Measurements from ENCODE around the gene CKLF. TPM values are rescaled to one million over a fixed set of nuclear protein-coding genes. Genes with fewer than 3 reads are reported as not detected.

Gene CKLF
- total RNA-seq, 1 experiment from 2014 or later = 57.8 TPM

GRCh38 chr16:66560107-66560506 lies 7.7 kb downstream of the CKLF start:
- Mint-ChIP-seq H3K9me3 (ENCODE audit: unreplicated experiment) (no peaks in the 10 kb centered on the region), H3K4me3 (ENCODE audit: unreplicated experiment) (no peak overlapping the region), H3K27me3 (ENCODE audit: insufficient read depth, unreplicated experiment) (no peaks in the 10 kb centered on the region), H3K4me1 (ENCODE audit: insufficient read depth, unreplicated experiment) (peaks cover 13% of the 10 kb centered on the region), H3K27ac (ENCODE audit: low read depth, unreplicated experiment) (peak overlapping the region; percentile 10), H3K36me3 (ENCODE audit: insufficient read depth, unreplicated experiment) (peaks cover 59% of the 10 kb centered on the region)
- no peak for TF ChIP-seq CTCF (IDR thresholded peaks at IDR 0.05; ENCODE audit: unreplicated experiment)
- ChIA-PET POLR2A (interaction anchor here (1.2 kb wide), 1 partner anchor 11 kb away, joined by 3 read pairs; no protein-coding TSS in a partner anchor), CTCF (interaction anchor here (0.7 kb wide), 2 partner anchors 11 to 140 kb away, joined by 3 read pairs; no protein-coding TSS in a partner anchor)
- intact Hi-C loops (cut with micrococcal nuclease) = no loop called here
- BruUV-seq (replicated peaks) = no TSS peak
- DNase-seq (ENCODE audit: unreplicated experiment) = no peak

GRCh38 chr16:66561381-66562080 lies 9.2 kb downstream of the CKLF start:
- Mint-ChIP-seq H3K4me3 (ENCODE audit: unreplicated experiment) (no peak overlapping the region), H3K27me3 (ENCODE audit: insufficient read depth, unreplicated experiment) (no peaks in the 10 kb centered on the region), H3K9me3 (ENCODE audit: unreplicated experiment) (no peaks in the 10 kb centered on the region), H3K27ac (ENCODE audit: low read depth, unreplicated experiment) (no peak overlapping the region), H3K36me3 (ENCODE audit: insufficient read depth, unreplicated experiment) (peaks cover 59% of the 10 kb centered on the region), H3K4me1 (ENCODE audit: insufficient read depth, unreplicated experiment) (no peaks in the 10 kb centered on the region)
- no TSS peak for BruUV-seq (replicated peaks)
- CTCF ChIA-PET = interaction anchor here (0.5 to 4.5 kb wide), 16 partner anchors 9 to 305 kb away, joined by 3 to 36 read pairs (median 4); partner anchors contain the start of genes CKLF and CMTM2
- no peak for TF ChIP-seq CTCF (IDR thresholded peaks at IDR 0.05; ENCODE audit: unreplicated experiment)
- intact Hi-C loops (cut with micrococcal nuclease) = no loop called here
- POLR2A ChIA-PET = interaction anchor here (0.6 to 1.3 kb wide), 4 partner anchors 9 to 45 kb away, joined by 3 to 6 read pairs (median 4); partner anchors contain the start of gene CKLF
- DNase-seq (ENCODE audit: unreplicated experiment) = no peak

- peak; percentile 24 for TF ChIP-seq CTCF (IDR thresholded peaks at IDR 0.05; ENCODE audit: unreplicated experiment)
- no peaks in the 10 kb centered on the region for H3K27me3 Mint-ChIP-seq (ENCODE audit: insufficient read depth, unreplicated experiment)
- POLR2A ChIA-PET = interaction anchor here (0.7 to 2.1 kb wide), 5 partner anchors 10 to 165 kb away, joined by 3 to 6 read pairs (median 4); partner anchors contain the start of gene CKLF
These were observed 10.0 kb downstream of the CKLF start for GRCh38 chr16:66562409-66562808.

GRCh38 chr16:66562986-66563385 lies 10.6 kb downstream of the CKLF start:
- POLR2A ChIA-PET = interaction anchor here (0.7 to 2.1 kb wide), 4 partner anchors 11 to 165 kb away, joined by 3 to 6 read pairs (median 5); partner anchors contain the start of gene CKLF
- H3K9me3 Mint-ChIP-seq (ENCODE audit: unreplicated experiment) = no peaks in the 10 kb centered on the region
- H3K27me3 Mint-ChIP-seq (ENCODE audit: insufficient read depth, unreplicated experiment) = no peaks in the 10 kb centered on the region
- no TSS peak for BruUV-seq (replicated peaks)
- no peak for TF ChIP-seq CTCF (IDR thresholded peaks at IDR 0.05; ENCODE audit: unreplicated experiment)
- H3K27ac Mint-ChIP-seq (ENCODE audit: low read depth, unreplicated experiment) = no peak overlapping the region
- no peak overlapping the region for H3K4me3 Mint-ChIP-seq (ENCODE audit: unreplicated experiment)
- DNase-seq (ENCODE audit: unreplicated experiment) = no peak
- intact Hi-C loops (cut with micrococcal nuclease) = no loop called here
- peaks cover 60% of the 10 kb centered on the region for H3K36me3 Mint-ChIP-seq (ENCODE audit: insufficient read depth, unreplicated experiment)
- no peaks in the 10 kb centered on the region for H3K4me1 Mint-ChIP-seq (ENCODE audit: insufficient read depth, unreplicated experiment)
- CTCF ChIA-PET = interaction anchor here (0.6 to 4.5 kb wide), 32 partner anchors 8 to 312 kb away, joined by 3 to 36 read pairs (median 4); partner anchors contain the start of genes CKLF, CMTM2 and DYNC1LI2

More at GRCh38 chr16:66562409-66562808, 10.0 kb downstream of the CKLF start:
- Mint-ChIP-seq H3K9me3 (ENCODE audit: unreplicated experiment) (no peaks in the 10 kb centered on the region), H3K27ac (ENCODE audit: low read depth, unreplicated experiment) (no peak overlapping the region), H3K36me3 (ENCODE audit: insufficient read depth, unreplicated experiment) (peaks cover 63% of the 10 kb centered on the region), H3K4me1 (ENCODE audit: insufficient read depth, unreplicated experiment) (no peaks in the 10 kb centered on the region), H3K4me3 (ENCODE audit: unreplicated experiment) (no peak overlapping the region)
- no TSS peak for BruUV-seq (replicated peaks)
- CTCF ChIA-PET = interaction anchor here (0.7 to 4.5 kb wide), 26 partner anchors 9 to 304 kb away, joined by 3 to 36 read pairs (median 4); partner anchors contain the start of genes CKLF, CMTM2 and DYNC1LI2
- intact Hi-C loops (cut with micrococcal nuclease) = no loop called here
- DNase-seq (ENCODE audit: unreplicated experiment) = no peak
